ENCODE data around the gene ZNF627.
"Not testable (repeated sequence)": the region's sequence is repeated elsewhere in the genome, so short reads cannot be mapped to it uniquely, and the experiment has no call there.

ZNF627 gene

GRCh38 chr19:11597202-11598102 is at the start of gene ZNF627:
Gene ZNF627 (plus strand): TSS chr19:11597483. CDS start chr19:11597628, 145 bp downstream.
- peak; percentile 96 to 99 for DNase-seq

DNA sequence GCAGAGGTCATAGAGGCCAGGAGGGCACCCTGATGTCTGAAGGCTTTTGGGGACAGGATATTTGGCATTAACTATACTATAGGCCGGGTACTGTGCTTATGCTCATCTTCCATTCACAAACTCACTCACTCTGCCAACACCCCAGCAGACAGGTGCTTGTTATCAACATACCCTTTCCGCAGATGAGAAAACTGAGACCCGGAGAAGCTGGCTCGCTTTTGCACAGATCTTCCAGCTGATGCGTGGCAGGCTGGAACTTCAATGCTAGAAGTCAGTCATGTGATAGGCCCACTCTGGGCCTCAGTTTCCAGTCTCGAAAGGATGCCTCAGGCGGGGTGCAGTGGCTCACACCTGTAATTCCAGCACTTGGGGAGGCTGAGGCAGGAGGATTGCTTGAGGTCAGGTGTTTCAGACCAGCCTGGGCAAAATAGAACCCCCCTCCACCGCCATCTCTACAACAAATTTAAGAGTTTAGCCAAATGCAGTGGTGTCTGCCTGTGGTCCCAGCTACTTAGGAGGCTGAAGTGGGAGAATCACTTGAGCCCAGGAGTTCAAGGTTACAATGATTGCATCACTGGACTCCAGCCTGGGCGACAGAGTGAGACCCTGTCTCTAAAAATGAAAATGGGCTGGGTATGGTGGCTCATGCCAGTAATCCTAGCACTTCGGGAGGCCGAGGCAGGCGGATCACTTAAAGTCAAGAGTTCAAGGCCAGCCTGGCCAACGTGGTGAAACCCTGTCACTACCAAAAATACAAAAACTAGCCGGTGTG is 49.2 kb upstream of the ZNF627 start:
- DNase-seq = no peak

DNA sequence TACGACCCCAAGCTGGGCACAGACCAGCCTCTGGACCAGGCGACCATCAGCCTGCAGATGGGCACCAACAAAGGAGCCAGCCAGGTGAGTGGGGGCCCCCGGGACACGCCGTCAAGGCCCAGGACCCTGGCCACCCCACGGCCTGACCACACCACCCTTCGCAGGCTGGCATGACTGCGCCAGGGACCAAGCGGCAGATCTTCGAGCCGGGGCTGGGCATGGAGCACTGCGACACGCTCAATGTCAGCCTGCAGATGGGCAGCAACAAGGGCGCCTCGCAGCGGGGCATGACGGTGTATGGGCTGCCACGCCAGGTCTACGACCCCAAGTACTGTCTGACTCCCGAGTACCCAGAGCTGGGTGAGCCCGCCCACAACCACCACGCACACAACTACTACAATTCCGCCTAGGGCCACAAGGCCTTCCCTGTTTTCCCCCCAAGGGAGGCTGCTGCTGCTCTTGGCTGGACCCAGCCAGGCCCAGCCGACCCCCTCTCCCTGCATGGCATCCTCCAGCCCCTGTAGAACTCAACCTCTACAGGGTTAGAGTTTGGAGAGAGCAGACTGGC is 47.8 kb upstream of the ZNF627 start:
- no peak for DNase-seq

DNA sequence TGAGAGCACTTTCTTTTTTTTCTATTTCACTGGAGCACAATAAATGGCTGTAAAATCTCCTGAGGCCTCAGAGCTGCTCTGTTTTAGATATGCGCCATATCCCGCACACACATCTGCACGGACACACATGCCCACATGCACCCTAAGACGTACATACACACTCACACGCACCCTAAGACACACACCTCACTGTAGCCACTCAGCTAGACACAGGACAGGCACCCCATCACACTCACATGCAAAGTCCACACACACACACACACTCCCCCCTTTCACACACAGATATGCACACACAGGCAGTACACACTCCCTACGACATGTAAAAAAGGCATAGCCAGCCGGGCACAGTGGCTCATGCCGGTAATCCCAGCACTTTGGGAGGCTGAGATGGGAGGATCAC is 47.0 kb upstream of the ZNF627 start:
- no peak for DNase-seq

GRCh38 chr19:11551603-11552235 is 45.6 kb upstream of the ZNF627 start:
- DNase-seq = no peak

DNA sequence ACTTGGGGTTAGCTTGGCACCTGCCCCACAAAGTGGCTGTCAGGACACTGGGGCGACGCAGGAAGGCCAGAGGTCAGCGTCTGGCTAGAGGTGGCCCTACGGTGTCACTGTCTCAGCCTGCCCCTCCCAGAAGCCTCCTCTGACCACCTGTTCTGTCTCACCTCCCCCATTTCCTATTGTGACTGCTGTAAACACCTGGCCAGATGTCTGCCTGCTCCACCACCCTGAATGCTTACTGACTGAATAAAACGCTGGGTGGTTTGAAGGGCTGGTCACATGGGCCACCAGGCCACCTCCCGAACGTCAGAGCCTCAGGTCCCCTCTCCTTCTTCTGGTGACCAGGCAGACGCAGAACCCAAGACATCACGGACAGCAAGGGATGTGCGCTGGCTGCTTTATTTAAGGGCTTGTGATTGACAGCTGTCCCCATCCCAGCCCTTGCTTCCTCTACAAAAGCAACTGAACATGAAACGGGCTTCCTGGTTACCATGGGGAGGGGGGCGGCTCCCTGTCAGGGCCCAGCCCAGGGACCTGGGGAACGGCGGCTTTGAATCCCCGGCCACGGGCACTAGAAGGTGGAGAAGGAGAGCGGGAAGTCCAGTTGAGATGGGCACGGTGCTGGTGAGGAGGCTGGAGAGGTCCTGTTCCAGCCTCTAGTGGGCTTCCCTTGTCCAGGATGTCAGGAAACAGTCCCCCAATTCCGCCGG is 44.5 kb upstream of the ZNF627 start:
- DNase-seq = no peak

- DNase-seq = no peak
Measured at GRCh38 chr19:11554160-11554559, 43.1 kb upstream of the ZNF627 start.

GRCh38 chr19:11555246-11555645 is 42.0 kb upstream of the ZNF627 start:
- DNase-seq = no peak

DNA sequence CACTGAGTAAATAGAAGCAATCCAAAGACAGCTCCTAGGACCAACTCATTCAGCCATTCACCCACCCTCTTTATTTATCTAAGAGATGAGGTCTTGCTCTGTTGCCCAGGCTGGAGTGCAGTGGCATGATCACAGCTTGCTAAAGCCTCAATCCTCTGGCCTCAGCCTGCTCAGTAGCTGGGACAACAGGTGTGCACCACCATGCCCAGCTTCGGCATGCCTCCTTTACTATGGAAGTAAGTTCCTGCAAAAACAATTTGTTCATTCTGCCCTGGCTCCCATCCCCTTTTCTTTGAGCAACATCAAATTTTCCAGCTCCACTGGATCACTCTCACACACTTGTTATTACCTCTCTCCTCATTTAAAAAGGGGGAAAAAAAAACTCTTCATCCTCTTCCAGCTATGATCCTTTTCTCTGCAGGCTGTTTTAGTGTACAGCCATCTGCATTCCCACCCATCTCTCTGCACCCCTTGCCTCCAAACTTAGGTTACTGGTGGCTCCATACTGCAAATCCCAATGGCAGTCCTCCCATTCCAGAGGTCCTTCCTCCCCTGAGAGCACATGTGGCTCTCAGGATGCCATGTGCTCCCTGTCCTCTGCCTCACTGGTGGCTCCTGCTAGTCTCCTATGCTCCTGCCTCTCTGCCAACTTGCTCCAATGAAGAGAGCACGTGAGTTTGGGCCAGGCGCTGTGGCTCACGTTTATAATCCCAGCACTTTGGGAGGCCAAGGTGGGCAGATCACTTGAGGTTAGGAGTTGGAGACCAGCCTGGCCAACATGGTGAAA is 40.5 kb upstream of the ZNF627 start:
- DNase-seq = no peak

DNA sequence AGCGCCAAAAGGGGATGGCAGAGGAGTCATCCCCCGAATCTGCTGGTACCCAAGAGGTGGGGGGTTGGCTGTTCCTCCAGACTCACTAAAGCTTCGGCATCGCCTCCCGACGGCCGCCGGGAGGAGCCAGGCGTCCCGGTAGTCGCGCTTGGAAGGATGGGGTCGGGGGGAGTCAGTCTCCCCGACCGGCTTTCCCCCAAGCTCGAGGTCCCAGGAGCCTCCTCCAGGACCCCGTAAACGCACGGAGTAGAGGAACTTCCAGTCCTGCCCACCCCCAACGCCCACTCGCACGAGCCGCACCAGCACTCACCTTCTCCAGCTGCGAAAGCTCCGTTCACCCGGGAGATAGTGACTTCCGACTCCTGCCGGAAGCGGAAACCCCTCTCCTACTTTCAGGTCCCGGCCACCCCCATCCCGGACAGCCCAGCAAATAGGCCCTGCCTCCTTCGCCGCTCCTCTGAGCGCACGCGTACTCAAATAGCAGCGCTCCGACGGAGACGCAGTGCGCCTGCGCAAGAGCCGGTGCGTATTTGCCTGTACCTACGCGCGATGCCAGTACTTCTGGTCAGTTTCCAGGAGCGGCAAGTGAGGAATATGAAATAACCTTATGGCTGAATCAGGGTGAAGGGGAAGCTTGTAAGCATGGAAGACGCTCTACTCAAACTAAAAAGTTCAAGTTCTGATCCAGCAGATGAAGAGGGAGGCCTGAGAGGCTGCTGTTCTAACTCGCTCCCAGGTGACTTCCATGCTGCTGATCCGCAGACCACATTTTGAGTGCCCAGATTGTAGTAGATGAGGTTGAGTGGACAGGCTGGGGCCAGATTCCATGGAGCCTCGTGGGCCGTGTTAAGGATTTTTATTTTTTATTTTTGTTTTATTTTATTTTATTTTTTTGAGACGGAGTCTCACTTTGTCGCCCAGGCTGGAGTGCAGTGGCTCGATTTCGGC is 38.1 kb upstream of the ZNF627 start, which contains the start of gene ELOF1:
ELOF1 (minus strand) TSS at position 350 of the 948 bp plus-strand sequence. CDS start 4,883 bp downstream, outside the sequence.
- peak; percentile 92 to 95 for DNase-seq

DNA sequence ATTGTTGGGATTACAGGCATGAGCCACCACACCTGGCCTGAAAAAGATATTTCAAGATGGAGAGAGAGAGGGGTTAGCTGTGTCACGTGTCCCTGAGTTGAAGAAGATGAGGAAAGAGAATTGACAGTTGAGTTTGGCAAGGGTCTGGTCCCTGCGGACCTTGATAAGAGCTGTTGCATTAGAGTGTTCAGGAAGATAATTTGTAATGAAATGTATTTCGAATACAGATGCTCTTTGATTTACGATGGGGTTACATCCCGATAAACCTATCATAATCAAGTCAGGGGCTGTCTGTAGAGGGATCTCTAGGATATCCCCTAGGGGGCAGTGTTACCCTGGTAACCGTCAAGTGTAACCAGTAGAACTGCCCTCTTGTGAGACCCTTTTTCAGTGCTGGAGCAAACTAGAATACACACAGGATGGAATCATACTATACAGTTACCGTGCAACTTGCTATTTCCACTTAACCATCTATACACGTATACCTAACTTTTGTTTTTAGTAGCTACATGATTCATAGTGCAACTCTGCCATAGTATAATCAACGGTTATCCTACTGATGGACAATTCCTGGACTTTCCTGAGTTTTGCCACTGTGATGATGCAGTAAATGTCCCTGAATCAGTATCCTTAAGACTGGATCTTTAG is 36.8 kb upstream of the ZNF627 start:
- peak; percentile 66 to 74 for DNase-seq

DNA sequence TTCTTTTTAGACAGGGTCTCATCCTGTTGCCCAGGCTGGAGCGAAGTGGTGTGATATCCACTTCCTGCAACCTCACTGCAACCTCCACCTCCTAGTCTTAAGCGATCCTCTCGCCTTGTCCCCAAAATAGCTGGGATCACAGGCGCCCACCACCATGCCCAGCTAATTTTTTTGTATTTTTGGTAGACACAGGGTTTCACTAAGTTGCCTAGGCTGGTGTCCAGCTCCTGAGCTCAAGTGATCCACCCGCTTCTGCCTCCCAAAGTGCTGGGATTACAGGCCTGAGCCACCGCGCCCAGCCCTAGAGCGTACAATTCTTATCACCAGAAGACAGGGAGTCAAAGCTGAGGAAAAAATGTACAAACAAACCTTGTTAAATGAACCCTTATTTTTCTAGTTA is 33.8 kb upstream of the ZNF627 start:
- DNase-seq = no peak

DNA sequence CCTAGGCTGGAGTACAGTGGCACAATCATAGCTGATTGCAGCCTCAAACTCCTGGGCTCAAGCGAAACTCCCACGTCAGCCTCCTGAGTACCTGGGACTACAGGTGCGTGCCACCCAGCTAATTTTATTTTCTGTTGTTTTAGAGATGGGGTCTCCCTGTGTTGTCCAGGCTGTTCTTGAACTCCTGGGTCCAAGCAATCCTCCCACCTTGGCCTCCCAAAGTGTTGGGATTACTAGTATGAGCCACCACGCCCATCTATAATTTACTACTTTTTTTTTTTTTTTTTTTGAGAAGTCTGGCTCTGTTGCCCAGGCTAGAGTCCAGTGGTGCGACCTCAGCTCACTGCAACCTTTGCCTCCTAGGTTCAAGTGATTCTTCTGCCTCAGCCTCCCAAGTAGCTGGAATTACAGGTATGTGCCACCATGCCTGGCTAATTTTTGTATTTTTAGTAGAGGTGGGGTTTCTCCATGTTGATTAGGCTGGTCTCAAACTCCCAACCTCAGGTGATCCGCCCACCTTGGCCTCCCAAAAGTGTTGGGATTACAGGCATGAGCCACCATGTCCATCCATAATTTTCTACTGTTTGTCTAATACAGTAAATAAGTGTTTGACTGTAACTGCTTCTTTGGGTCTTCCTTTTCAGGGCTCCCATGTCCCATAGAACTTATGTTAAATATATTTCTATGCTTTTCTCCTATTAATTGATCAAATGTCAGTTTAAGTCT is 33.0 kb upstream of the ZNF627 start:
- not testable (repeated sequence) for DNase-seq

DNA sequence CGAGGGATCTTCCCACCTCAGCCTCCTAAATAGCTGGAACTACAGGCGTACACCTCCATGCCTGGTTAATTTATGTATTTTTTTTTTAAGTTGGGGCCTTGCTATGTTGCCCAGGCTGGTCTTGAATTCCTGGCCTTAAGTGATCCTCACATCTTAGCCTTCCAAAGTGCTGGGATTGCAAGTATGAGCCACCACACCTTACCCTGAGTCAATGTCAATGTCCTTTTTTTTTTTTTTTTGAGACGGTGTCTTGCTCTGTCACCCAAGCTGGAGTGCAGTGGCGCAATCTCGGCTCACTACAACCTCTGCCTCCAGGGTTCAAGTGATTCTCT is 31.7 kb upstream of the ZNF627 start:
- not testable (repeated sequence) for DNase-seq

DNA sequence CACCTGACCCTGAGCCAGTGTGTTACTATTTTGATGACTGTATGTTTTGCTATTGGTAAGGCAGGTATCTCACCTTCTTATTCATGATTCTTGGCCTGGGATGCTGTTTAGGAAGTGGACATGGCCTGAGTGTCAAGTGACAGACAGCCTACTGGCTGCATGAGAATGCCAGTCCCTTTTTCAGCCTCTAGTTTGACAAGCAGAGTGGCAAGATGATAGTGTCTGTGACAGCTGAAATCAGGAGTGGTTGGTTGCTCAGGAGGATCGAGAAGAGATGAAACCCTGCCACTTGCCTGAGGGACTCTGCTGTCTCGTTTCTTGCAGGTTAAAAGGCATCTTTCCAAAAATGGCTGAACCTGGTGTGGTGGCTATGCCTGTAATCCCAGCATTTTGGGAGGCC is 31.1 kb upstream of the ZNF627 start:
- DNase-seq = no peak

DNA sequence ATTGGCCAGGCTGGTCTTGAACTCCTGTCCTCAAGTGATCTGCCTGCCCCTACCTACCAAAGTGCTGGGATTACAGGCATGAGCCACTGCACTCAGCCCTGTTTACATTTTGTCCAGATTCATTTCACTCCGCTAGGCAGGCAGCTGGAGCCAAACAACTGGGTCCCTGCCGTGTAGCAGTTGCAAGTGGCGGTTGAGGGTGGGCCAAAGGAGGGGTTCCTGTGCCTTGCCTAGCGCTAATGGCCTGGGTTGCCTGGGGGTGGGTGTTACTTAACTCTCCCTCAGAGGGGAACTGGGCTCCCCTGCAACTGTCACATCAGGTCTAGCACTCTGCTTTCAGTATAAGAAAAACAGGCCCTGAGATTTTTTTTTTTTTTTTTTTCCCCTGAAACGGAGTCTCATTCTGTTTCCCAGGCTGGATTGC is 27.2 kb upstream of the ZNF627 start:
- no peak for DNase-seq

DNA sequence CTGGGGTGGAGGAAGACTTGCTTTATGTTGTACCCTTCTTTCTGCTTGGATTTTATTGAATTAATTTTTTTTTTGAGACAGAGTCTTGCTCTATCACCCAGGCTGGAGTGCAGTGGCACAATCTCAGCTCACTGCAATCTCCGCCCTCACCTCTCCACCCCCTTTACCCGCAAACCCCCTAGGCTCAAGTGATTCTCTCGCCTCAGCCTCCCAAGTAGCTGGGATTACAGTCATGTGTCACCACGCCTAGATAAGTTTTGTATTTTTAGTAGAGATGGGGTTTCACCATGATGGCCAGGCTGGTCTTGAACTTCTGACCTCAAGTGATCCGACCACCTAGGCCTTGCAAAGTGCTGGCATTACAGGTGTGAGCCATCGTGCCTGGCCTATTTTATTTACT is 23.9 kb upstream of the ZNF627 start:
- DNase-seq = not testable (repeated sequence)

- not testable (repeated sequence) for DNase-seq
Measured at GRCh38 chr19:11573763-11574162, 23.5 kb upstream of the ZNF627 start.

DNA sequence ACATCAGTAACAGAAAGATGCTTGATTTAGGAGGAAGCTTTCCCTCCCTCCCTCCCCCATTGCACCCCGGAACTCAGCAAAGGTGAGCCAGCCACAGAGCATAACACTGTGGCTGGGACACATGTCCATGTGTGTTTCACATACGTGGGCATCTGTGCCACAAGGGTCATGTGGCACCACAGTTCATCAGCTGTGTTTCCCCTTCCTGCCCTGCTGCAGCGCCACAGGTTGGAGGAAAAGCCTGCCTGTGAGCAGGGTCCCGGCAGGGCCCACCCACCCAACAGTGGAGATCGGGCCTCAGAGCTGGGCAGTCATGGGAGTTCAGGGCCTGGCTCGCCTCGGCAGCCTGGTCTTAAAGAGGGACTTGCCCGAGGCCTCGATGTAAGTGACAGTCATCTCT is 22.6 kb upstream of the ZNF627 start:
- no peak for DNase-seq
